OCI-LY7 (cell line): ENCODE data around the gene KLF15. TPM values are rescaled to one million over a fixed set of nuclear protein-coding genes. Genes with fewer than 3 reads are reported as not detected.

Experiments
- BruUV-seq: library from RNA; stranded (reverse); fragments of 400-500 nt; replicated peaks from 2 replicates; lab custom pipeline; 2021; lab: Mats Ljungman, UMichigan
- CTCF ChIA-PET: fragments of 300-600 bp; sonication (Branson Sonifier 250); formaldehyde crosslinking; loops from one replicate; lab custom pipeline; 2022; ENCODE audit warnings: antibody characterized with exemption; ENCODE audit not compliant: unreplicated experiment; lab: Charles Lee
- POLR2A ChIA-PET: fragments of 300-600 bp; sonication (Branson Sonifier 250); formaldehyde crosslinking; loops from one replicate; lab custom pipeline; 2022; ENCODE audit warnings: antibody characterized with exemption; lab: Charles Lee
- DNase-seq: peaks from one replicate; pipeline ENCODE4 v3.0.0-alpha.2; 2015; ENCODE audit warnings: low spot score
- H2AFZ ChIP-seq: fragments of 200-600 bp; sonication (generic), shearing (Covaris generic); 2 replicates; pipeline ENCODE4 v1.6.1; 2014; ENCODE audit warnings: mild to moderate bottlenecking, antibody characterized with exemption, low read length, moderate library complexity
- H3K27ac ChIP-seq: fragments of 200-600 bp; sonication (generic); 2 replicates; pipeline ENCODE4 v1.5.1; 2014; ENCODE audit warnings: mixed run types, low read depth, mild to moderate bottlenecking, moderate library complexity, low read length, inconsistent platforms; ENCODE audit not compliant: poor library complexity, severe bottlenecking
- H3K36me3 ChIP-seq: fragments of 200-600 bp; sonication (generic); 2 replicates; pipeline ENCODE4 v1.6.1; 2014; ENCODE audit warnings: mild to moderate bottlenecking, antibody characterized with exemption, low read length, moderate library complexity, mixed read lengths; ENCODE audit not compliant: insufficient read depth
- H3K4me1 ChIP-seq: fragments of 200-600 bp; sonication (generic); 2 replicates; pipeline ENCODE4 v1.5.1; 2014; ENCODE audit warnings: mild to moderate bottlenecking, low read length; ENCODE audit not compliant: insufficient read depth, poor library complexity, severe bottlenecking
- H3K4me2 ChIP-seq: fragments of 200-600 bp; sonication (generic); 2 replicates; pipeline ENCODE4 v1.6.1; 2014; ENCODE audit warnings: mild to moderate bottlenecking, low read length
- H3K4me3 ChIP-seq: fragments of 200-600 bp; sonication (generic); 2 replicates; pipeline ENCODE4 v1.5.1; 2014; ENCODE audit warnings: mild to moderate bottlenecking, low read depth, low read length; ENCODE audit not compliant: poor library complexity, severe bottlenecking
- H3K79me2 ChIP-seq: fragments of 200-600 bp; sonication (generic); 2 replicates; pipeline ENCODE4 v1.6.1; 2016; ENCODE audit warnings: low read depth, mild to moderate bottlenecking, low read length, moderate library complexity, mixed read lengths; ENCODE audit not compliant: insufficient read depth
- H3K9me2 ChIP-seq: fragments of 200-600 bp; sonication (generic); 2 replicates; pipeline ENCODE4 v1.6.1; 2016; ENCODE audit warnings: mild to moderate bottlenecking, low read length, mixed read lengths; ENCODE audit not compliant: insufficient read depth
- H3K9me3 ChIP-seq: fragments of 200-600 bp; sonication (generic); 2 replicates; pipeline ENCODE4 v1.6.1; 2014; ENCODE audit warnings: mild to moderate bottlenecking, mixed run types, low read length, mixed read lengths
- H4K20me1 ChIP-seq: fragments of 200-600 bp; sonication (generic); 2 replicates; pipeline ENCODE4 v1.6.1; 2014; ENCODE audit warnings: mild to moderate bottlenecking, antibody characterized with exemption, low read length, moderate library complexity, mixed read lengths; ENCODE audit not compliant: insufficient read depth
- EZH2phosphoT487 ChIP-seq: fragments of 200-600 bp; sonication (generic); IDR thresholded peaks from 2 replicates; pipeline ENCODE4 v1.6.1; 2018; ENCODE audit warnings: low read depth, borderline replicate concordance, mild to moderate bottlenecking, mixed run types, antibody characterized with exemption, low read length, moderate library complexity, mixed read lengths
- intact Hi-C: fragments of 100-400 bp; cut with micrococcal nuclease; formaldehyde crosslinking; loops from one replicate; pipeline ENCODE4 v1.10.0; 2022; ENCODE audit not compliant: unreplicated experiment
- total RNA-seq, 2 experiments: library from RNA; depleted of rRNA in 1 of 2; stranded (reverse); fragments of >200 nt in 1 of 2; shearing (Covaris generic) in 1 of 2; gene quantifications; 2 replicates each; pipeline ENCODE4 v1.2.3, GENCODE V29; 2014 to 2022
- TF ChIP-seq, protein P1 (sequence below): fragments of 200-600 bp; sonication (generic); conservative IDR thresholded peaks from 2 replicates; pipeline ENCODE4 v1.5.1; 2014; ENCODE audit warnings: mild to moderate bottlenecking, antibody characterized with exemption, low read length, moderate library complexity, mixed read lengths

Gene KLF15
- total RNA-seq, 2 experiments from 2014 or later: 12.3 to 26.4 TPM

DNA sequence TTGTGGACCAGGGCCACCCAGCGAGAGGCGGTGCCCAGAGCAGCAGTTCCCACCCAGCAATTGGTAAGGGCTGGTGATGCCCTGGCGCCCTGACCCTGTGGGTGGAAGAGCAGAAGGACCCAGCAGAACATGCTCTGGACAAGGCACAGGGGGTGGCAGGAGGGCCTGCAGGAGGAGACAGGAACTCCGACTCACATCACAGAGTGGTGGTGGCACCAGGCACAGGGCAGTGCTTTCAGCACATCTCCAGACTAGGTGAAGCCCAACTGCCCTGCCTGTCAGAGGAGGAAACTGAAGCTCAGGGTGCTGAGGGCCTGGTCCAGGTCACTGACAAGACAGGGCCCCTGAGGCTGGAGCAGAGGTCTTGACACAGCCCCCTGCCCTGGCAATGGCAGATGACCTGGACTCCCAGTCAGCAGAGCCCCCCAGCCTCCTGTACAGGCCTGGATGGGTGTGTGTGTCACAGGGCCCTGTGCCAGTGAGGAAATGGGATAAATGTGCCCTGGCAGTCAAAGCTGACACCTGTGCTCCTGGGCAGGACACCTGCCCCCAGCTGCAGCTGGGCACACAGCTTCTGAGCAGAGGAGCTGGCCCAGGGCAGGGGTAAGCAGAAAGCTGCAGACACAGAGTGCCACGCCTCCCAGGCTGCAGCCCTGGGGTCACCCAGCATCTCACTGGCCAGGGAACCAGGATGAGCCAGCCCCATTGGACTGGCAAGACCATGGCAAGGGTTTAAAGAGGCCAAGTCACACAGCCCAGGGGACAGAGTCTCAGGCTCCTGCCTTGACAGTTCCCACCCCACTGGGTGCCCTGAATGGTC is 11.4 kb downstream of the KLF15 start:
- DNase-seq: no peak
- CTCF ChIA-PET: no interaction called here
- no peaks in the 10 kb centered on the region for H3K9me2 ChIP-seq
- H3K27ac ChIP-seq: no peak overlapping the region
- no TSS peak for BruUV-seq
- POLR2A ChIA-PET: no interaction called here
- intact Hi-C loops: no loop called here
- H3K36me3 ChIP-seq: no peaks in the 10 kb centered on the region
- no peaks in the 10 kb centered on the region for H3K9me3 ChIP-seq
- H2AFZ ChIP-seq: no peak overlapping the region
- H4K20me1 ChIP-seq: no peaks in the 10 kb centered on the region; the same call in 1 of the 2 replicates
- TF ChIP-seq, protein P1, sequence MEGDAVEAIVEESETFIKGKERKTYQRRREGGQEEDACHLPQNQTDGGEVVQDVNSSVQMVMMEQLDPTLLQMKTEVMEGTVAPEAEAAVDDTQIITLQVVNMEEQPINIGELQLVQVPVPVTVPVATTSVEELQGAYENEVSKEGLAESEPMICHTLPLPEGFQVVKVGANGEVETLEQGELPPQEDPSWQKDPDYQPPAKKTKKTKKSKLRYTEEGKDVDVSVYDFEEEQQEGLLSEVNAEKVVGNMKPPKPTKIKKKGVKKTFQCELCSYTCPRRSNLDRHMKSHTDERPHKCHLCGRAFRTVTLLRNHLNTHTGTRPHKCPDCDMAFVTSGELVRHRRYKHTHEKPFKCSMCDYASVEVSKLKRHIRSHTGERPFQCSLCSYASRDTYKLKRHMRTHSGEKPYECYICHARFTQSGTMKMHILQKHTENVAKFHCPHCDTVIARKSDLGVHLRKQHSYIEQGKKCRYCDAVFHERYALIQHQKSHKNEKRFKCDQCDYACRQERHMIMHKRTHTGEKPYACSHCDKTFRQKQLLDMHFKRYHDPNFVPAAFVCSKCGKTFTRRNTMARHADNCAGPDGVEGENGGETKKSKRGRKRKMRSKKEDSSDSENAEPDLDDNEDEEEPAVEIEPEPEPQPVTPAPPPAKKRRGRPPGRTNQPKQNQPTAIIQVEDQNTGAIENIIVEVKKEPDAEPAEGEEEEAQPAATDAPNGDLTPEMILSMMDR: no peak
- TF ChIP-seq EZH2phosphoT487: no peak
- no peak overlapping the region for H3K4me3 ChIP-seq
- no peaks in the 10 kb centered on the region for H3K79me2 ChIP-seq
- no peaks in the 10 kb centered on the region for H3K4me1 ChIP-seq
- no peak overlapping the region for H3K4me2 ChIP-seq

DNA sequence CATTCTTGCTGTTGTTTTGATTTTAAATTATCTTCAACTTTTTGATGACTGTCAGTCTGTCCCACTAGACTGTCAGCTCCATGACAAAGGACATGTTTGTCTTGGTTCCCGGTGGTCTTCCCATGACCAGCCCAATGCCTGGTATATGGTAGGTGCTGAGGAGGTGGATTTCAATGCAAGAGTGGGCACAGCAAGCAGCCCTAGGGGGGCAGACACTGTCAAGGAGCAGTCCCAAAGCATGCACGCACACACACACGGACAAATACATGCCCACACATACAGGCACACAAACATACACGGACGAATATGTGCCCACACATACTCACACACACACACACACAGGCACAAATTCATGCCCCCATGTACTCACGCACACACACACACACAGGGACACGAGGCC is 12.0 kb downstream of the KLF15 start:
- no peak overlapping the region for H3K4me2 ChIP-seq
- no peaks in the 10 kb centered on the region for H3K4me1 ChIP-seq
- BruUV-seq: no TSS peak
- no peak overlapping the region for H3K4me3 ChIP-seq
- intact Hi-C loops: no loop called here
- no peaks in the 10 kb centered on the region for H3K9me3 ChIP-seq
- no peaks in the 10 kb centered on the region for H3K9me2 ChIP-seq
- H2AFZ ChIP-seq: no peak overlapping the region
- no peaks in the 10 kb centered on the region; the same call in 1 of the 2 replicates for H4K20me1 ChIP-seq
- ChIA-PET CTCF (no interaction called here), POLR2A (no interaction called here)
- TF ChIP-seq, protein P1: no peak
- DNase-seq: no peak
- no peak overlapping the region for H3K27ac ChIP-seq
- no peaks in the 10 kb centered on the region for H3K79me2 ChIP-seq
- no peaks in the 10 kb centered on the region for H3K36me3 ChIP-seq

GRCh38 chr3:126344380-126345041 is 12.7 kb downstream of the KLF15 start:
- Histone ChIP-seq H4K20me1 (no peaks in the 10 kb centered on the region; the same call in 1 of the 2 replicates), H3K9me2 (no peaks in the 10 kb centered on the region), H3K79me2 (no peaks in the 10 kb centered on the region), H3K4me1 (no peaks in the 10 kb centered on the region), H3K4me3 (no peak overlapping the region), H3K36me3 (no peaks in the 10 kb centered on the region), H3K4me2 (no peak overlapping the region), H3K9me3 (no peaks in the 10 kb centered on the region), H3K27ac (no peak overlapping the region), H2AFZ (no peak overlapping the region)
- CTCF ChIA-PET: no interaction called here
- DNase-seq: no peak
- intact Hi-C loops: no loop called here
- BruUV-seq: no TSS peak
- POLR2A ChIA-PET: interaction anchor here (1.3 kb wide), 1 partner anchor 10 kb away, joined by 3 read pairs; no protein-coding TSS in a partner anchor
- no peak for TF ChIP-seq EZH2phosphoT487
- TF ChIP-seq, protein P1: no peak
